Measurements from ENCODE around the gene HIVEP1. TPM values are rescaled to one million over a fixed set of nuclear protein-coding genes. Genes with fewer than 3 reads are reported as not detected.

The HIVEP1 gene
- total RNA-seq, 3 donors from 2014 or later: 24.2 to 26.1 (median 25.8) TPM

DNA sequence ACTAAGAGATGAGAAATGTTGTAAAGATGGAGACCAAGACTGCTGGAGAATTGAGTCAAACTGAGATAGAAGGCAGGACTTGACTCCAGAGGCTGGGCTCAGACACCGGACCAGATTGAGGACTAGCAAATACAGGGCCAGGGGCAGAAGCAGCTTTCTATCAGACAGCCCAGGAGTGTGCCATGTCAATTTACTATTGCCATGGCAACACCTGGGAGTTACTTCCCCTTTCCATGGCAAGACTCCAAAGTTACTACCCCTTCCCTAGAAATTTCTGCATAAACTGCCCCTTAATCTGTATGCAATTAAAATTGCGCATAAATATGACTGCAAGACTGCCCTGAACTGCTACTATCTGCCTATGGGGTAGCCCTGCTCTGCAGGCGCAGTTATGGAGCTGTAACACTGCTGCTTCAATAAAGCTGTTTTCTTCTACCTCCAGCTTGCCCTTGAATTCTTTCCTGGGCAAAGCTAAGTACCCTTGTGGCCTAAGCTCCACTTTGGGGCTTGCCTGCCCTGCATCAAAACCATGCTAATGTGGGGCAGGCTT, 188.0 kb downstream of the HIVEP1 start:
- no peak overlapping the region for H3K4me3 Mint-ChIP-seq
- H3K27me3 Mint-ChIP-seq (ENCODE audit: low read depth): peaks cover 3% of the 10 kb centered on the region
- H3K9me3 Mint-ChIP-seq: no peaks in the 10 kb centered on the region
- peaks cover 2% of the 10 kb centered on the region for H3K36me3 Mint-ChIP-seq (ENCODE audit: insufficient read depth)
- DNase-seq (no peak), ATAC-seq (no peak)
- no peaks in the 10 kb centered on the region for H3K4me1 Mint-ChIP-seq (ENCODE audit: low read depth)

DNA sequence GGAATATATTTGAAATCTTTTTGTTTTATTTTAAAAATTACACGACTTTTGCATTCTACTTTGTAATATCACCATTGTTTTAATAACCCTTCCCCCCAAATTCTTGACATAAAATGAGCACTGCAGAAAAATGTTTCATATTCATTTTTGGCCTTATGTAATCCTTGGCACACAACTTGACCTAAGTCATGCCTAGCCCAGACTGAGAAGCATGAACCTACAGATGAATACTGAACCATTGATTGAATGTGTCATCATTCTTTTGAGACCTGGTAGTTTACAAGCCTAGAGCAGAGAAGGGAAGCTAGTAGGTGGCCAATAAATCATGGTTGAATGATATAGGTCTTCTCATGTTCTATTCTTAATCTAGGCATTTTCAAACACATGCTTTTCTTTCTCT, 188.6 kb downstream of the HIVEP1 start:
- Mint-ChIP-seq H3K27me3 (ENCODE audit: low read depth) (peaks cover 3% of the 10 kb centered on the region), H3K4me1 (ENCODE audit: low read depth) (no peaks in the 10 kb centered on the region), H3K9me3 (no peaks in the 10 kb centered on the region), H3K36me3 (ENCODE audit: insufficient read depth) (peaks cover 2% of the 10 kb centered on the region), H3K4me3 (no peak overlapping the region)
- DNase-seq (no peak), ATAC-seq (no peak)

DNA sequence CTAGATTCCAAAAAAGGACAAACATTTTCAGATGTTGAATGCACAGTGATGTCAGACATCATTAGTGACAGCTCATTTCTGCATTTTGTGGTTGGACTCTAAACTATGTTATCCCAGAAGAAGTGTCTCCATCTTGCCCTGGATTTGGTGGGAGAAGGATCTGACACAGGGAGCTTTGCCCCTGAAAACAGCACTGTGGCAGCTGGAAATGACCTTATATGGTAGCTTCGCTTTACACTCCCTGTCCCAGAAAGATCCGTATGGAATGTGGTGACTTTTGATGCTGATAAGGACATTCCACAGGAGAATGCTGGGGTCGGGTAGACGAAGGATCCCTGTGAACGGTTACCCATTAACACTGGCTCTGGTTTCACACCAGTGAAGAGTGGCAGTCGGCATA, 190.9 kb downstream of the HIVEP1 start:
- H3K9me3 Mint-ChIP-seq: no peaks in the 10 kb centered on the region
- H3K27me3 Mint-ChIP-seq (ENCODE audit: low read depth): peaks cover 3% of the 10 kb centered on the region
- peaks cover 2% of the 10 kb centered on the region for H3K36me3 Mint-ChIP-seq (ENCODE audit: insufficient read depth)
- DNase-seq (no peak), ATAC-seq (no peak)
- peaks cover 2% of the 10 kb centered on the region for H3K4me1 Mint-ChIP-seq (ENCODE audit: low read depth)
- no peak overlapping the region for H3K4me3 Mint-ChIP-seq

DNA sequence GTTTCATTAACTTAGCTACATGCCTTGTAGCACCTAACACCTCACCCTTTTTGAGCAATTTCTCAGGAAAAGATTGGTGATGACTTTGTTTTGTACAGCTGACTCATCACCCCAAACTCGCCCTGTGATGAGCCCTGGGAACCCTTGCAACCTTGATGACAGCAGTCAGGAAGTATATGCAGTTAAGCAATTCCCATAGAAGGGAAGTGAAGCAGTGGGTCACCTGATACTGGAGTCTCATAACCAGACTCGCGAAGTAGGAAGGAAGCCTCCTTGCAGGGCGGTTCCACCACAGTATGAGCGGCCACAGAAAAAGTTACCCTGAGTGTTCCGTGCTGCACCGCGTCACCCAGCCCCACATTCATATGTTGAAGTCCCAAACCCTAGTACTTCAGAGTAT, 196.1 kb downstream of the HIVEP1 start:
- peaks cover 3% of the 10 kb centered on the region for H3K27me3 Mint-ChIP-seq (ENCODE audit: low read depth)
- ATAC-seq (peak; percentile 46 to 57), DNase-seq (no peak)
- H3K4me1 Mint-ChIP-seq (ENCODE audit: low read depth): peaks cover 2% of the 10 kb centered on the region
- H3K4me3 Mint-ChIP-seq: no peak overlapping the region
- no peaks in the 10 kb centered on the region for H3K9me3 Mint-ChIP-seq
- H3K36me3 Mint-ChIP-seq (ENCODE audit: insufficient read depth): no peaks in the 10 kb centered on the region

DNA sequence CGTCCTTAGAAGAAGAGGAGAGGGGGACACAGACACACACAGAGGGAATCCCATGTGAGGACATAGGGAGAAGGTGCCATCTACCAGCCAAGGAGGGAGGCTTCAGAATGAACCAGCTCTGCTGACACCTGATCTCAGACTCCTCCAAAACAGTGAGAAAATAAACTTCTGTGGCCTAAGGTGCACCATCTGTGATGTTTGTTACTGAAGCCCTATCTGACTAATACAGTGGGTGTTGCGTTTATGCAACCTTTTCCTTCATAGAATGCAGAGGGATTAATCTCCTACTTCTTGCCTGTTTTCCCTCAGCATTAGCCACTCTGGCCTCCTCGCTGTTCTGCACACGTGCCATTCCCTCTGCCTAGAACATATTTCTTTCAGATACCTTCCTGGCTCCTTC, 196.6 kb downstream of the HIVEP1 start:
- Mint-ChIP-seq H3K27me3 (ENCODE audit: low read depth) (peaks cover 3% of the 10 kb centered on the region), H3K36me3 (ENCODE audit: insufficient read depth) (no peaks in the 10 kb centered on the region), H3K4me1 (ENCODE audit: low read depth) (peaks cover 2% of the 10 kb centered on the region), H3K9me3 (no peaks in the 10 kb centered on the region), H3K4me3 (no peak overlapping the region)
- DNase-seq (no peak), ATAC-seq (no peak)

Other genes starting within 250 kb of the HIVEP1 start
- 10 to 100 TPM; 11.6 to 16.6 (median 15.6) TPM for gene ADTRP, start 233.5 kb upstream of the HIVEP1 start, total RNA-seq

Data from activated T-cell treated with anti-CD3 and anti-CD28 coated beads, Interleukin-2, amount 50 U/mL, for 4 hours (primary cell).